ENCODE results near the gene OTOA.
"Not testable (repeated sequence)": the region's sequence is repeated elsewhere in the genome, so short reads cannot be mapped to it uniquely, and the experiment has no call there.

GRCh38 chr16:21793310-21793709 is 129.5 kb downstream of the OTOA start:
- TF ChIP-seq MYC (IDR thresholded peaks at IDR 0.05; ENCODE audit: low read depth, low read length); CTCF (IDR thresholded peaks at IDR 0.05; ENCODE audit: extremely low read depth in 1 of 2, insufficient read depth in 1 of 2, low read depth in 1 of 2, low read length in 2 of 2); POLR2AphosphoS5 (IDR thresholded peaks at IDR 0.05; ENCODE audit: insufficient read depth, low read depth, low read length); EZH2 (IDR thresholded peaks at IDR 0.05; ENCODE audit: borderline replicate concordance, low read depth, low read length, severe bottlenecking); POLR2A (IDR thresholded peaks at IDR 0.05; ENCODE audit: low read depth, low read length); MAX (IDR thresholded peaks at IDR 0.05; ENCODE audit: insufficient read depth, insufficient read length): not testable (repeated sequence)

All from endothelial cell of umbilical vein (primary cell).